Measurements from ENCODE around the gene ANKRD28.

DNA sequence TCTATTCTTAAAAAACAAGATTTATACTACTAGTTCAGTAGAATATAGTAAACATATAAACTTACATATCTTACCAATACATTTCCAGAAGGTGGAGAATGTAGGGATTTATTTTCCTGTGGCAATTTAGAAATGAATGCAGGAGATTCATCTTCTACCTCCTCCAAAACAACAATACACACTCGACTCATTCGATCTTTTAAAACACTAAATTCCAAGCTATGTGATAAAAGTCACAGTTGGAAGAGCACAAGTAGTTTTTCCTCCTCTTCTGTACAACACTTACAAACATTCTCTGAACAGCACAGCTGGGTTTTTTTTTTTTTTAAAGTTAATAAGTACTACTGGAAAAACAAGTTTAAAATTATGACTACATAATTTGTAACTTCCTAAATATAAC, 1.4 kb downstream of the ANKRD28 start:
- TF ChIP-seq, protein P1, sequence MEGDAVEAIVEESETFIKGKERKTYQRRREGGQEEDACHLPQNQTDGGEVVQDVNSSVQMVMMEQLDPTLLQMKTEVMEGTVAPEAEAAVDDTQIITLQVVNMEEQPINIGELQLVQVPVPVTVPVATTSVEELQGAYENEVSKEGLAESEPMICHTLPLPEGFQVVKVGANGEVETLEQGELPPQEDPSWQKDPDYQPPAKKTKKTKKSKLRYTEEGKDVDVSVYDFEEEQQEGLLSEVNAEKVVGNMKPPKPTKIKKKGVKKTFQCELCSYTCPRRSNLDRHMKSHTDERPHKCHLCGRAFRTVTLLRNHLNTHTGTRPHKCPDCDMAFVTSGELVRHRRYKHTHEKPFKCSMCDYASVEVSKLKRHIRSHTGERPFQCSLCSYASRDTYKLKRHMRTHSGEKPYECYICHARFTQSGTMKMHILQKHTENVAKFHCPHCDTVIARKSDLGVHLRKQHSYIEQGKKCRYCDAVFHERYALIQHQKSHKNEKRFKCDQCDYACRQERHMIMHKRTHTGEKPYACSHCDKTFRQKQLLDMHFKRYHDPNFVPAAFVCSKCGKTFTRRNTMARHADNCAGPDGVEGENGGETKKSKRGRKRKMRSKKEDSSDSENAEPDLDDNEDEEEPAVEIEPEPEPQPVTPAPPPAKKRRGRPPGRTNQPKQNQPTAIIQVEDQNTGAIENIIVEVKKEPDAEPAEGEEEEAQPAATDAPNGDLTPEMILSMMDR (conservative IDR thresholded peaks at IDR 0.05; ENCODE audit: low read length): no peak
- no peak for TF ChIP-seq EZH2phosphoT487 (IDR thresholded peaks at IDR 0.05; ENCODE audit: borderline replicate concordance, low read depth, low read length)
